Forelimb muscle (tissue), 1 donor: ENCODE data around the gene PAX8. TPM values are rescaled to one million over a fixed set of nuclear protein-coding genes. Genes with fewer than 3 reads are reported as not detected.

Source experiments
- DNase-seq: peaks from one replicate; pipeline ENCODE4 v3.0.0-alpha.2; 2013; ENCODE audit warnings: low read depth
- polyA plus RNA-seq: library from polyadenylated mRNA; unstranded; fragments of 120-200 nt; gene quantifications from one replicate; pipeline ENCODE4 v1.2.1, GENCODE V29; 2013; ENCODE audit not compliant: insufficient read length

PAX8 gene
- polyA plus RNA-seq, 1 donor, result 1.9 TPM

- no peak for DNase-seq
Measured at GRCh38 chr2:113183703-113184102, 95.0 kb downstream of the PAX8 start.

GRCh38 chr2:113183264-113183663 lies 95.5 kb downstream of the PAX8 start:
- DNase-seq, result no peak

- no peak for DNase-seq
Measured at GRCh38 chr2:113182471-113183260, 96.1 kb downstream of the PAX8 start.

GRCh38 chr2:113181258-113182051 lies 97.3 kb downstream of the PAX8 start:
- DNase-seq, result no peak

GRCh38 chr2:113180131-113180946 lies 98.4 kb downstream of the PAX8 start:
- DNase-seq, result no peak

GRCh38 chr2:113179446-113180045 lies 99.2 kb downstream of the PAX8 start:
- no peak for DNase-seq

- no peak for DNase-seq
Measured at GRCh38 chr2:113178891-113179290, 99.8 kb downstream of the PAX8 start.

GRCh38 chr2:113178069-113178746 lies 100.5 kb downstream of the PAX8 start:
- DNase-seq, result no peak

- DNase-seq, result no peak
Measured at GRCh38 chr2:113176696-113177355, 101.9 kb downstream of the PAX8 start.

GRCh38 chr2:113175736-113176695 lies 102.7 kb downstream of the PAX8 start:
- no peak for DNase-seq

GRCh38 chr2:113175042-113175628 lies 103.6 kb downstream of the PAX8 start:
- DNase-seq, result no peak

GRCh38 chr2:113174376-113174750 lies 104.4 kb downstream of the PAX8 start:
- DNase-seq, result no peak

- no peak for DNase-seq
Measured at GRCh38 chr2:113173542-113174375, 105.0 kb downstream of the PAX8 start, which contains the start of gene PSD4. Gene PSD4, plus strand, starts transcription at chr2:113173971. Its CDS starts 8,486 bp downstream, at chr2:113182457.

GRCh38 chr2:113172721-113173541 lies 105.8 kb downstream of the PAX8 start:
- no peak for DNase-seq

GRCh38 chr2:113171334-113172075 lies 107.2 kb downstream of the PAX8 start:
- no peak for DNase-seq

GRCh38 chr2:113169586-113169985 lies 109.1 kb downstream of the PAX8 start:
- DNase-seq, result no peak
